Effector CD4-positive, alpha-beta T cell (primary cell): ENCODE results near the gene NUP210L.
"Not testable (repeated sequence)": the region's sequence is repeated elsewhere in the genome, so short reads cannot be mapped to it uniquely, and the experiment has no call there.

Experiments used
- DNase-seq: peaks from one replicate; pipeline ENCODE4 v3.0.0-alpha.2; 2020

NUP210L gene

GRCh38 chr1:154094411-154094810, 60.5 kb downstream of the NUP210L start:
- DNase-seq = no peak

GRCh38 chr1:154093699-154094098, 61.2 kb downstream of the NUP210L start:
- DNase-seq = no peak

DNA sequence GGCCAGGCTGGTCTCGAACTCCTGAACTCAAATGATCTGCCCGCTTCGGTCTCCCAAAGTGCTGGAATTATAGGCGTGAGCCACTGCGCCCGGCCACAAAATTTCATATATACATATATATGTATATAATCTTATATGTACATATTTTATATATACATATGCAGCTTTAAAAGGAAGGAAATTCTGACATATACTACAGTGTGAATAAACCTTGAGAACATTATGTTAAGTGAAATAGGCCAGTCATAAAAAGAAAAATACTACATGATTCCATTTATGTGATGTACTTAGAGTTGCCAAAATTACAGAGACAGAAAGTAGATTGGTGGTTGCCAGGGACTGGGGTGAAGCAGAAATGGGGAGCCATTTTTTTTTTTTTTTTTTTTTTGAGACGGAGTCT, 63.2 kb downstream of the NUP210L start:
- DNase-seq = no peak

DNA sequence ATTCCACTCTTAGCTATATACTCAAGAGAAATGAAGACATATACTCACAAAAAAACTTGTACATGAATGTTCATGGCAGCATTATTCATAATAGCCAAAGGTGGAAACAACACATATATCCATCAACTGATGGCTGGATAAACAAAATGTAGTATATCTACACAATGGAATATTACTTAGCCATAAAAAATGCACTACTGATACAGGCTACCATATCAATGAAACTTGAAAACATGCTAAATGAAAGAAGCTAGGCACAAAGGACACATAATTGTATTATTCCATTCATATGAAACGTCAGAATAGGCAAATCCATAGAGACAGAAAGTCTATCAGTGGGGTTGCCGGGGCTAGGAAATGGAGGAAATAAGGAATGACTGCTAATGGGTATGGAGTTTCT, 67.3 kb downstream of the NUP210L start:
- no peak for DNase-seq

DNA sequence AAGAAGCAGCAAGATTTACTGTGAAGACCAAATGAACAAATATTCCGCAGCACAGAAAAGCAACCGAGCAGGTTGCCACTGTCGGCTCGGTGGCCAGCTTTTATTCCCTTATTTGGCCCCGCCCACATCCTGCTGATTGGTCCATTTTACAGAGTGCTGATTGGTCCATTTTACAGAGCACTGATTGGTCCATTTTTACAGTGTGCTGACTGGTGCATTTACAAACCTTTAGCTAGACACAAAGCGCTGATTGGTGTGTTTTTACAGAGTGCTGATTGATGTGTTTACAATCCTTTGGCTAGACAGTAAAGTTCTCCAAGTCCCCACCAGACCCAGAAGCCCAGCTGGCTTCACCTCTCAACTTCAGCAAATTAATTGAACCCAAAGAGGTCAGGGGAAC, 71.8 kb downstream of the NUP210L start:
- not testable (repeated sequence) for DNase-seq

DNA sequence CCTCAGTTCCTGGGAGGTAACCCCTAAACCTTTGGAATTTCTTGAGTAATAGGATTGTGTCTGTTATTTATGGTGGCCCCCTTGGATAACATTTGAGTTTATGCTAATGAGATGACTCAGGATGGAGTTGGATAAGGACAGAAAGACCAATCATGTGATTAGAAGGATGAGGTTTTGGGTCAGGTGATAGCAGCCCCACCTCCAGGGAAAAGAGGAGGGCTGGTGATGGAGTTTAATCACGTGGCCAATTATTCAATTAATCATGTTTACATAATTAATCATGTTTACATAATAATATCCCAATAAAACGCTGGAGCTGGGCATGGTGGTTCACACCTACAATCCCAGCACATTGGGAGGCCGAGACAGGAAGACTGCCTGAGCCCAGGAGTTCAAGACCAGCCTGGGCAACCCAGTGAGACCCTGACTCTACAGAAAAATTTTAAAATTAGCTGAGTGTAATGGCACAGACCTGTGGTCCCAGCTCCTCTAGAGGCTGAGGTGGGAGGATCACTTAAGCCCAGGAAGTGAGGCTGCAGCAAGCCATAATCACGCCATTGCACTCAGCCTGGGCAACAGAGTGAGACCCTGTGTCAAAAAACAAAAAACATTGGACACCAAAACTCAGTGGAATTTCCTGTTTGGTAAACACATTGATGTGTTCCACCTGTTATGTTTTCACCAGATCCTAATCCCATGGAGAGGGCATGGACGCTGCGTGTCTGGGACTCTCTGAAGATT, 73.3 kb downstream of the NUP210L start:
- no peak for DNase-seq

GRCh38 chr1:154076413-154076812, 78.5 kb downstream of the NUP210L start:
- no peak for DNase-seq

GRCh38 chr1:154075746-154076145, 79.1 kb downstream of the NUP210L start:
- DNase-seq = no peak

DNA sequence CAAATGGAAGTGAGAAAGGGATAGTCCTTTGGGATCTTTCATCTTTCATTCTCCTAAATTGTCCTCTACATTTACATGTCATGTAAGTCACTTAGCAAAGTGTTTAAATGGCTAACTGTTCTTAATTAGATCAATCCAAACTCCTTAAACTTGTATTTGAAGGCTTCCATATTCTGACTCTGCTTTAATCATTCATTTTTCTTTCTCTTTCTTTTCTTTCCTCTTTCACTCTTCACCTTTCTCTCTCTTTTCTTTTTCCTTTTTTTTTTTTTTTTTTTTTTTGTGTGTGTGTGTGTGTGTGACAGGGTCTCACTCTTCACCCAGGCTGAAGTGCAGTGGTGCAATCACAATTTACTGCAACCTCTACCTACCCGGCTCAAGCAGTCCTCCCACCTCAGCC, 92.6 kb downstream of the NUP210L start:
- no peak for DNase-seq

DNA sequence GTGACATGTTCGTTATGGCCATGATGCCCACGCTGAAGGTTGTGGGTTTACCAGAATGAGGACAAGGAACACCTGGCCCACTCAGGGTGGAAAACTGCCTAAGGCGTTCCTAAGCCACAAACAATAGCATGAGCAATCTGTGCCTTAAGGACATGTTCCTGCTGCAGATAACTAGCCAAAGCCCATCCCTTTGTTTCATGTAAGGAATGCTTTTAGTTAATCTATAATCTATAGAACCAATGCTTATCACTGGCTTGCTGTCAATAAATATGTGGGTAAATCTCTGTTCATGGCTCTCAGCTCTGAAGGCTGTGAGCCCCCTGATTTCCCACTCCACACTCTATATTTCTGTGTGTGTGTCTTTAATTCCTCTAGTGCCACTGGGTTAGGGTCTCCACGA, 107.4 kb downstream of the NUP210L start:
- DNase-seq = not testable (repeated sequence)

DNA sequence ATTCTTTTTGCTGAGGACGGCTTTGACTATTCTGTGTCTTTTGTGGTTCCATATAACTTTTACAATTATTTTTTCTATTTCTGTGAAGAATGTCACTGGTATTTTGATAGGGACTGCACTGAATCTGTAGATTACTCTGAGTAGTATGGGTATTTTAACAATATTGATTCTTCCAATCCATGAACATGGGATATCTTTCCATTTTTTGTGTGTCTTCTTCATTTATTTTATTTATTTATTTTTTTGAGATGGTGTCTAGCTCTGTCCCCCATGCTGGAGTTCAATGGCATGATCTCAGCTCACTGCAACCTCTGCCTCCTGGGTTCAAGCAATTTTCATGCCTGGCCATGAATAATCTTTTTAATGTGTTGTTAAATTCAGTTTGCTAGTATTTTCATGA, 121.2 kb downstream of the NUP210L start:
- DNase-seq = not testable (repeated sequence)

- no peak for DNase-seq
These were observed 134.9 kb downstream of the NUP210L start for GRCh38 chr1:154019940-154020339.

GRCh38 chr1:154019269-154019668, 135.6 kb downstream of the NUP210L start:
- DNase-seq = no peak

GRCh38 chr1:154014154-154014907, 140.5 kb downstream of the NUP210L start:
- no peak for DNase-seq

DNA sequence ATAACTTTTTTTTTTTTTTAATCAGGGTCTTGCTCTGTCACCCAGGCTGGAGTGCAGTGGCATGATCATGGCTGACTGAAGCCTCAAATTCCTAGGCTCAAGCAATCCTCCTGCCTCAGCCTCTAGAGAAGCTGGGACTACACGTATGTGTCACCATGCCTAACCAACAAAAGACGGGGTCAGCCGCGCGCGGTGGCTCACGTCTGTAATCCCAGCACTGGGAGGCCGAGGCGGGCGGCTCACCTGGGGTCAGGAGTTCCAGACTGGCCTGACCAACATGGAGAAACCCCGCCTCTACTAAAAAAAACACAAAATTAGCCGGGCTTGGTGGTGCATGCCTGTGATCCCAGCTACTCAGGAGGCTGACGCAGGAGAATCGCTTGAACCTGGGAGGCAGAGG, 142.3 kb downstream of the NUP210L start:
- not testable (repeated sequence) for DNase-seq

- no peak for DNase-seq
These were observed 142.7 kb downstream of the NUP210L start for GRCh38 chr1:154012129-154012528.

GRCh38 chr1:154006136-154006535, 148.7 kb downstream of the NUP210L start:
- no peak for DNase-seq

GRCh38 chr1:154000420-154000819, 154.5 kb downstream of the NUP210L start:
- no peak for DNase-seq

DNA sequence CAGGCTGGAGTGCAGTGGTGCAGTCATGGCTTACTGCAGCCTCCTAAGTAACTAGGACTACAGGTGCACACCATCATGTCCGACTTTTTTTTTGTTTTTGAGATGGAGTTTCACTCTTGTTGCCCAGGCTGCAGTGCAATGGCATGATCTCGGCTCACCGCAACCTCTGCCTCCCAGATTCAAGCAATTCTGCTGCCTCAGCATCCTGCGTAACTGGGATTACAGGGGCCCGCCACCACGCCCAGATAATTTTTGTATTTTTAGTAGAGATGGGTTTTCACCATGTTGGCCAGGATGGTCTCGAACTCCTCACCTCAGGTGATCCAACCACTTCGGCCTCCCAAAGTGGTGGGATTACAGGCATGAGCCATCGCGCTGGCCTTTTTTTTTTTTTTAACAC, 158.0 kb downstream of the NUP210L start:
- DNase-seq = not testable (repeated sequence)

- DNase-seq = no peak
These were observed 159.2 kb downstream of the NUP210L start for GRCh38 chr1:153995640-153996039.

GRCh38 chr1:153995202-153995601, 159.7 kb downstream of the NUP210L start:
- DNase-seq = no peak

DNA sequence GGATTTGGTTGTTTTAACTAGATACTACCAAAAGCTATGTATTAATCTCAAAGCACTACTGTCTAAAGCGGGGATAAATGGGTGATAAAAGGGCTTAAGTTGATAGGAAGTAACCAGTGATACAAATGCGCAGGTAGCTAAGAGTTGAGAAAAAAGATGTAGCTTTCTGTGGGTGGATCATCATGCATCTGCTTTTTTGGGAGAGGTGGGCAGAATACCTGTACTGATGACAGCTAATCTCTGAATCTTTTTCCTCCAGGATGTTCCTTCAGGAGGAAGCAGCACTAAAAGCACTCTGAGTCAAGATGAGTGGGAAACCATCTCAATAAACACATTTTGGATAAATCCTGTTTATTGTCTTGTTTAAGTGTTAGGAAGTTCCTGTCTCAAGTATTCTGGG, 163.1 kb downstream of the NUP210L start:
- no peak for DNase-seq

DNA sequence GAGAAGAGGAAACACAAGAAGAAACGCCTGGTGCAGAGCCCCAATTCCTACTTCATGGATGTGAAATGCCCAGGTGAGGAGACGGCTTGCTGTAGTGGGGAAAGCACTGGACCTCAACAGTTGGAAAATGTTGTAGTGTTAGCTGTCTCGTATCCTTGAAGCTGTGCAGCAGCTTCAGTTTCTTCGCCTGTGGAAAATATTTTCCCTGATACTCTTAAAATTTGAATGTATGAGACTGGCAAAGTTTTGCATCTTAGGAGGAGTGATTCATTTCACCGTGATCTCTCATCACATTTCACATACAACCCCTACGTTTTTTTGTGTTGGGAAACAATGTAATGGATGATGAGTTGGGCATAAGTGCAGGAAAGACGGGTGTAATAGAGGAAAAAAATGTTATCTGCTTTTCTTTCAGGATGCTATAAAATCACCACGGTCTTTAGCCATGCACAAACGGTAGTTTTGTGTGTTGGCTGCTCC, 163.7 kb downstream of the NUP210L start:
- DNase-seq = no peak

- peak; percentile 84 for DNase-seq
These were observed 164.3 kb downstream of the NUP210L start, which contains the start of gene RPS27 for GRCh38 chr1:153990468-153991150. Gene RPS27, plus strand, starts transcription at chr1:153990762. Its CDS starts 35 bp downstream, at chr1:153990797.
